Limb (tissue), 2 donors: ENCODE data around the gene EIF4G1.
A peak's percentile ranks its signal among the peaks of the same experiment; 100 is the strongest.

ENCODE experiments used
- DNase-seq, 2 donors: peaks; one replicate each; pipeline ENCODE4 v3.0.0-alpha.2; 2016; ENCODE audit errors: extremely low spot score in 2 of 2

Gene EIF4G1

DNA sequence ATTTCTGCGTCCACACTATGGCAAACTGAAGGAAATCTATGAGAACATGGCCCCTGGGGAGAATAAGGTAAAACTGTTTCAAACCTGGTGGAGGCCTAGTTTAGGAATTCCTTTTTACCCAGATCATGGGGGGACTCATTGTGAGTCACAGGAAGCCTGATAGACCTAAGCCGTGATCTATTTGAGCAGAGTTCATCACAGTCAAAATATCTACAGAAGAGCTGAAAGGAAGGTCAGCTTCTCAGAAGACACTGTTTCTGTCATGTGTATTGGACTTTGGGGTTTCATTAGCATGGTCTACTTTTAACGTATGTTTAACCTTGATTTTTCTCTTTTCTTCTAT lies 14.1 kb upstream of the EIF4G1 start:
- no peak for DNase-seq

DNA sequence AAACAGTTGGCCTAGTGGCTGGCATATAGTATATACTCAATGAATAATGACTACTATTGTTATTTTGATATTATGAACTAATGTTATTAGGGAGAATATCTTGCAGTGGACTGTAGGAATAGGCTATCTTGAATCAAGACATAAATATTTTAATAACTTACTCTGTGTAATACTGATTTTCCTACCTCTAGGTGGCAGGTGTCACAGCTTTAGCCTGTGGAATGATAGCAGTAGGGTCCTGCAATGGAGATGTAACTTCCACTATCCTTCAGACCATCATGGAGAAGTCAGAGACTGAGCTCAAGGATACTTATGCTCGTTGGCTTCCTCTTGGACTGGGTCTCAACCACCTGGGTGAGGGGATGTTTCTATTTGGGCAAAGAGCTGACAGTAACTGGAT lies 8.8 kb upstream of the EIF4G1 start:
- no peak for DNase-seq

- no peak for DNase-seq
Observed at GRCh38 chr3:184306341-184306972, 7.9 kb upstream of the EIF4G1 start.

DNA sequence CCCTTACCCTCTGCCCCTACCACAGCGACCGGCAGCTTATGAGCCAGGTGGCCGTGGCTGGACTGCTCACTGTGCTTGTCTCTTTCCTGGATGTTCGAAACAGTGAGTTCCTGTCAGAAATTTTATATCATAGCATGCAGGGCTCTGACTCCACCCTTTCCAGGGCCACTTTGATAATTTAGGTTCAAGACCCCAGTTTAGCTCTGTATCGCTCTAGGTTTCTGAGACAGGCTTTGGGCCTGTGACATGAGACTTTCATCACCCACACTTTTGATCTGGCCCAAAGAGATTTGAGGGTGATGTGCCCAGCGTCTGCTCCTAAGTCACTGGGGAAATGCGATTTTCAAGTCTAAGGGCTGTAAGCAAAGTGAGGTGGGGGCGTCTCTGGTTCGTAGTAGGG lies 6.5 kb upstream of the EIF4G1 start:
- DNase-seq, result no peak

GRCh38 chr3:184308744-184309143 lies 5.7 kb upstream of the EIF4G1 start:
- no peak for DNase-seq

GRCh38 chr3:184311633-184312032 lies 2.8 kb upstream of the EIF4G1 start:
- no peak for DNase-seq

GRCh38 chr3:184314700-184315542 lies 515 bp downstream of the EIF4G1 start:
- DNase-seq, result peak; percentile 74 to 88

DNA sequence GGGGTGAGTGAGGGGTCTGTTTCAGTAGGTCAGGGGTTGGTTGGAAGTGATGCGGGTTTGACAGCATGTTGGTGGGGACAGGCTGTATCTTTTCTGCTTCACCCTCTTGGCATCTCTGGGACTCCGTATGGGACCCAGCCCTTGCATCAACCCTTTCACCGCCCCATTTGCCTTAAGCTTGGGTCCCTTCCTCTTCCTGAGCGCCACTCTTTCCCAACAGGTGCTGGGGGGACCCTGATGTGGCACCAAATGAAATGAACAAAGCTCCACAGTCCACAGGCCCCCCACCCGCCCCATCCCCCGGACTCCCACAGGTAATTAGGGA lies 1.1 kb downstream of the EIF4G1 start:
- no peak for DNase-seq

DNA sequence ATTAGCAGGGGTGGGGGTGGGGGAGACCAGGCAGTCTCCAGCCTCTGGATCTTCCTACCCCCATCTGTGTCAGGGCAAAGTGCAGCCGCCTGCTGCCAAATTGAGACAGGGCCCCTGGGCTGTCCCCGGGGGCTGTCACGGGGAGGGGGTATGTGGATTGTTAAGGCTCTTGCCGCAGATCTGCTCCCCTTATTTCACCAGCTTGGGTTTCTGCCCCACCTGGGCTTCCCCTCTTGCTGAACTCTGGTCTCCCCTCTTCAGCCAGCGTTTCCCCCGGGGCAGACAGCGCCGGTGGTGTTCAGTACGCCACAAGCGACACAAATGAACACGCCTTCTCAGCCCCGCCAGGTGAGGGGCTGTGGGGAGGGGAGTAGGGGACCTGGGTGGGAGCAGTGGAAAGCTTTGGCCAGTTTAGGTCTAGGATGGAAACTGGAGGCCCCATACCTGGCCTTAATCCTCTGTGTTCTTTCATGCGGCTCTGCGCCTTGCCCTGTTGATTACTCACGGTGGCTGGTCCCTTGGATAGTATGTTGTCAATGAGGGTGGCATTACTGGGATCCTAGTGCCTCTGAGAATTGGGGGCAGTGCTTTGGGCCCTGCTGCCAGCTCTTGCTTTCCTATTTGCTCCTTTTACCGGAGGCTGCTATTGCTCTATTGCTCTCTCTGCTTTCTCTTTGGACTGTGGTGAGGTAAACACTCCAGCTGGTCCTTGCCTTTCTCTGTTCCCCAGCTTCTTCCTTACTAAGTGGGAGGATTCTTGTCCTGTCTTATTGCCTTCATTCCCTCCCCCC lies 1.7 kb downstream of the EIF4G1 start:
- DNase-seq, result peak in 1 of 2 donors; percentile 41

GRCh38 chr3:184316792-184317191 lies 2.4 kb downstream of the EIF4G1 start:
- no peak for DNase-seq

DNA sequence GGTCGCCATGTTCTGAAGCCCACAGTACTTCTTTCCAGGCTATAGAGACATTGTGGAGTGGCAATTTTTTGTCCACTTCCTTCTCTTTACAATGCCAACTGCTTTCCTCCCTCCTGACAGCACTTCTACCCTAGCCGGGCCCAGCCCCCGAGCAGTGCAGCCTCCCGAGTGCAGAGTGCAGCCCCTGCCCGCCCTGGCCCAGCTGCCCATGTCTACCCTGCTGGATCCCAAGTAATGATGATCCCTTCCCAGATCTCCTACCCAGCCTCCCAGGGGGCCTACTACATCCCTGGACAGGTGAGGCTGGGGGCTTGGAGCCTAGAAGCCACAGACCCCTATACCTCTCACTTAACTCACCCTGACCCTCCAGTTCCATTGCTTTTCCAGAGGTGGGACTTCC lies 2.8 kb downstream of the EIF4G1 start:
- no peak for DNase-seq

DNA sequence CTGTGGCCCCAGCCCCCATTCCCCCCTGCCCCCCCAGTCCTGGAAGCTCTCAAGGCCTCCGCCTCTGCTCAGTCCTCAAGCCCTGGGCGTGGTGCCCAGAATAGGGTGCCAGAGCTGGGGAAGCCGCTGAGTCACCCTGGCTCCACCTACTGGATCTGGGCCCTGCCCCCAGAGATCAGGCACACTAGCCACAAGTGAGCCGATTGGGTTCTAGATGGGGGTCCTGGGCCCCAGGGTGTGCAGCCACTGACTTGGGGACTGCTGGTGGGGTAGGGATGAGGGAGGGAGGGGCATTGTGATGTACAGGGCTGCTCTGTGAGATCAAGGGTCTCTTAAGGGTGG lies 5.7 kb downstream of the EIF4G1 start:
- peak; percentile 39 to 61 for DNase-seq

DNA sequence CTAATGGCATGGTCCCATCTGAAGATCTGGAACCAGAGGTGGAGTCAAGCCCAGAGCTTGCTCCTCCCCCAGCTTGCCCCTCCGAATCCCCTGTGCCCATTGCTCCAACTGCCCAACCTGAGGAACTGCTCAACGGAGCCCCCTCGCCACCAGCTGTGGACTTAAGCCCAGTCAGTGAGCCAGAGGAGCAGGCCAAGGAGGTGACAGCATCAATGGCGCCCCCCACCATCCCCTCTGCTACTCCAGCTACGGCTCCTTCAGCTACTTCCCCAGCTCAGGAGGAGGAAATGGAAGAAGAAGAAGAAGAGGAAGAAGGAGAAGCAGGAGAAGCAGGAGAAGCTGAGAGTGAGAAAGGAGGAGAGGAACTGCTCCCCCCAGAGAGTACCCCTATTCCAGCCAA lies 7.3 kb downstream of the EIF4G1 start:
- DNase-seq, result no peak

DNA sequence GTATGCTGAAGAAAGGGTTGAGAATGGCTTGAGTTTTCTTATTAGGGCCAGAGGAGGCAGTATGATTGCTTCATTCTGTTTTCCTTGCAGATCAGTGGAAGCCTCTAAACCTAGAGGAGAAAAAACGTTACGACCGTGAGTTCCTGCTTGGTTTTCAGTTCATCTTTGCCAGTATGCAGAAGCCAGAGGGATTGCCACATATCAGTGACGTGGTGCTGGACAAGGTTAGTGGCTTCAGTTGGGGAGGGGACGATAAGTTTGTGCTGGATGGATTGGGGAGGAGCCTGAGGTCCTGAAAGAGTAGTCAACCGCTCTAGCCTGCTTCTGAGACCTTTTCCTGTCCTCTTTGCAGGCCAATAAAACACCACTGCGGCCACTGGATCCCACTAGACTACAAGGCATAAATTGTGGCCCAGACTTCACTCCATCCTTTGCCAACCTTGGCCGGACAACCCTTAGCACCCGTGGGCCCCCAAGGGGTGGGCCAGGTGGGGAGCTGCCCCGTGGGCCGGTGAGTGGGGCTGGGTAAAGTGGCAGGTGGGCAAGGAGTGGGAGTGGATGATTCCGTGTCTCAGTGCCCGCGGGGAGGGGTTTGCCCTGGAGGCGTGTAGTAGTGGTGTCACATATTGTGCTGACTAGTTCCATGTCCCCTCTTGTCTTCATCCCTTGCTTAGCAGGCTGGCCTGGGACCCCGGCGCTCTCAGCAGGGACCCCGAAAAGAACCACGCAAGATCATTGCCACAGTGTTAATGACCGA lies 8.5 kb downstream of the EIF4G1 start:
- DNase-seq, result no peak

DNA sequence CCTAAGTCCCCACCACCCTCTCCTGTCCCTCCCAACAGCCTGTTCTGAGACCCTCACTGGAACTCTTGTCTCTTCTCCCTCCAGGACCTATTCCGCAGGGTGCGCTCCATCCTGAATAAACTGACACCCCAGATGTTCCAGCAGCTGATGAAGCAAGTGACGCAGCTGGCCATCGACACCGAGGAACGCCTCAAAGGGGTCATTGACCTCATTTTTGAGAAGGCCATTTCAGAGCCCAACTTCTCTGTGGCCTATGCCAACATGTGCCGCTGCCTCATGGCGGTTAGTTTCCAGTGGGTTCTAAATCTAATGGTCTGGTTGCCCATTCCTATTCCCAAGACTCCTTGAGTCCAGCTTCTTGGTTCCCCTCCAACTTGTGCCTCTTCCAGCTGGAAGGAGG lies 9.3 kb downstream of the EIF4G1 start:
- no peak for DNase-seq

DNA sequence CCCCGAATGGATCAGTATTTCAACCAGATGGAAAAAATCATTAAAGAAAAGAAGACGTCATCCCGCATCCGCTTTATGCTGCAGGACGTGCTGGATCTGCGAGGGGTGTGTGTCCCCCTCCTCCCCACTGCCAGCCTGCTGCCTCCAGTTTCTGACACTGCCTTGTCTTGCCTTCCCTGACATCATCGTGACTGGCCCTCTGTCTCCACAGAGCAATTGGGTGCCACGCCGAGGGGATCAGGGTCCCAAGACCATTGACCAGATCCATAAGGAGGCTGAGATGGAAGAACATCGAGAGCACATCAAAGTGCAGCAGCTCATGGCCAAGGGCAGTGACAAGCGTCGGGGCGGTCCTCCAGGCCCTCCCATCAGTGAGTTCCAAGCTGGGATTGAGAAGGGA lies 10.9 kb downstream of the EIF4G1 start:
- DNase-seq, result no peak

- DNase-seq, result no peak
Observed at GRCh38 chr3:184325715-184326369, 11.4 kb downstream of the EIF4G1 start.

DNA sequence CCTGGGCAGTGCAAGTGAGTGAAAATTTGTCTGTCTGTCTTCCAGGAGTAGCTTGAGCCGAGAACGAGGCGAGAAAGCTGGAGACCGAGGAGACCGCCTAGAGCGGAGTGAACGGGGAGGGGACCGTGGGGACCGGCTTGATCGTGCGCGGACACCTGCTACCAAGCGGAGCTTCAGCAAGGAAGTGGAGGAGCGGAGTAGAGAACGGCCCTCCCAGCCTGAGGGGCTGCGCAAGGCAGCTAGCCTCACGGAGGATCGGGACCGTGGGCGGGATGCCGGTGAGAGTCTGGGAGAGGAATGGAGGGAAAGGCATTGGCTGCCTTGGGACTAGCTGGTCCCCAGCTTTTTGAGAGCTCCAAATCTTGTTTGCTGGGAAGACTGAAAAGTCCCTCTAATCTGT lies 12.8 kb downstream of the EIF4G1 start:
- no peak for DNase-seq

DNA sequence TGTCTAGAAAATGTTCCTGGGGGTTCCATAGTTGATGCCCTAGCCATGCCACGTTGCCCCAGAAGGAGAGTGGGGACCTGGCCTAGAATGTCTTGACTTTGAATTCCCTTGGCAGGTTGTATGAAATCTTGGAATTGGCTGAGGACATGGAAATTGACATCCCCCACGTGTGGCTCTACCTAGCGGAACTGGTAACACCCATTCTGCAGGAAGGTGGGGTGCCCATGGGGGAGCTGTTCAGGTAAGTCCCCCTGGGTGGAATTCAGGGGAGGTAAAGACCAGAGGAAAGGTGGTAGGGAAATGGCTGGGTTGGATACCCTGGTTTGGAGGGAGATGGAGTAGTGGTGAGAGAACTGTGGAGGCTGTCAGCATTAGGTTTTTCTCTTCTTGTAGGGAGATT lies 14.1 kb downstream of the EIF4G1 start:
- no peak for DNase-seq

GRCh38 chr3:184332370-184333090 lies 18.1 kb downstream of the EIF4G1 start:
- no peak for DNase-seq

DNA sequence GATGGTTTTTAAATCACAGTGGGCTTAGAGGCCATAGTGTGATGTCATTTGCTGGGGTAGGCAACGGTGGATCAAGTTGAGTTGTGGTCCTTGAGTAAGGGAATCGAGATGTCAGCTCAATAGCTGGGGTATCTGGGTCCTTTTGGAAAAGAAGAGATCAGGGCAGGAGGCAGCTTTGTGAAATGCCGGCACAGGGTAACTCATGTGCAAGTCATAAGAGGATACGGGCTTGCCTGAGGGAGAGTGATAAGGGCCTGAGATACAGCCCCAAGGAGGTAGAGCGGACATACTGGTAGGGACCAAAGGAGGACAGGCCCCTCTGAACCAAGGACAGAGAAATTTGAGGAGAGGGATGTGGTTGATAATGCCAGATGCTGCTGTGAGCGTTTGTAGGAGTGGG lies 18.8 kb downstream of the EIF4G1 start:
- DNase-seq, result no peak
